ENCODE measurements around the gene GADD45GIP1.

GRCh38 chr19:12945479-12946091, 11.4 kb downstream of the GADD45GIP1 start, which contains the start of gene RAD23A:
- TF ChIP-seq DPF2 (IDR thresholded peaks at IDR 0.05), result peak; percentile 65; the same call in 1 of the 2 replicates
- TF ChIP-seq CTCF (IDR thresholded peaks at IDR 0.05 in 2 of 3, conservative IDR thresholded peaks at IDR 0.05 in 1 of 3; ENCODE audit: control insufficient read depth in 2 of 3, extremely low read depth in 1 of 3, insufficient read depth in 1 of 3, low read depth in 3 of 3, low read length in 3 of 3), result no peak
- TF ChIP-seq EZH2 (IDR thresholded peaks at IDR 0.05; ENCODE audit: borderline replicate concordance, control insufficient read depth, low read depth, low read length), result no peak
- TF ChIP-seq BHLHE40 (IDR thresholded peaks at IDR 0.05; ENCODE audit: borderline replicate concordance in 1 of 2, low read depth in 2 of 2, low read length in 1 of 2), result peak; percentile 100
